K562 (cell line): ENCODE measurements around the gene RNU6-1. TPM values are rescaled to one million over a fixed set of nuclear protein-coding genes. Genes with fewer than 3 reads are reported as not detected.

Experiments used
- ATAC-seq: fragments of 200-7000 bp; cut with Tn5 transposase; 3 replicates; pipeline ENCODE4 v1.9.1; 2020; ENCODE audit warnings: moderate library complexity
- BruUV-seq: library from RNA; stranded (reverse); fragments of 400-500 nt; replicated peaks from 2 replicates; lab custom pipeline; 2021; lab: Mats Ljungman, UMichigan
- CTCF ChIA-PET: fragments of 300-600 bp; formaldehyde crosslinking; extraction: SDS; loops from one replicate; lab custom pipeline; 2021; ENCODE audit warnings: low intra/inter-chr PET ratio; lab: Yijun Ruan, JAX
- POLR2A ChIA-PET: fragments of 300-600, 350-650 bp; sonication (Branson Sonifier 250); formaldehyde crosslinking; extraction: SDS; loops from one replicate; lab custom pipeline; 2021; ENCODE audit warnings: antibody characterized with exemption, inconsistent platforms; lab: Yijun Ruan, JAX
- DNase-seq, 4 experiments: peaks; one replicate each; pipeline versions ENCODE4 v3.0.0 to v3.0.0-alpha.2; 2011 to 2018; ENCODE audit warnings: low spot score in 3 of 4, mixed read lengths in 3 of 4; ENCODE audit errors: extremely low read depth in 1 of 4
- FAIRE-seq: peaks from 2 replicates; lab custom pipeline; 2011; peaks lifted over from hg19 to GRCh38; lab: Jason Lieb, UNC
- H2AFZ ChIP-seq: 2 replicates; pipeline ENCODE4 v1.6.0; 2011; ENCODE audit warnings: low read depth, low read length, control low read depth, inconsistent platforms
- H3K27ac ChIP-seq: fragments of 200-600 bp; 3 replicates; pipeline ENCODE4 v1.8.0; 2011; ENCODE audit warnings: low read depth, mild to moderate bottlenecking, control low read depth, inconsistent platforms, low read length, moderate library complexity, mixed read lengths; ENCODE audit errors: extremely low read depth
- H3K27me3 ChIP-seq, 2 experiments: fragments of 300-600 bp in 1 of 2; 2 replicates in 1 of 2; 3 replicates in 1 of 2; pipeline versions ENCODE4 v1.6.0 to v1.8.0; 2011; ENCODE audit warnings: inconsistent platforms in 2 of 2, low read length in 2 of 2, mild to moderate bottlenecking in 1 of 2, mixed read lengths in 1 of 2, moderate library complexity in 1 of 2; ENCODE audit not compliant: control insufficient read depth in 2 of 2, insufficient read depth in 2 of 2
- H3K36me3 ChIP-seq: fragments of 300-600 bp; 3 replicates; pipeline ENCODE4 v1.8.0; 2011; ENCODE audit warnings: mild to moderate bottlenecking, low read length, inconsistent platforms; ENCODE audit not compliant: control insufficient read depth, insufficient read depth
- H3K4me1 ChIP-seq, 2 experiments: fragments of 200-600 bp in 1 of 2; replicated peaks in 1 of 2; 2 replicates in 1 of 2; 3 replicates in 1 of 2; pipeline versions ENCODE4 v1.5.1 to v1.8.0; 2011; ENCODE audit warnings: inconsistent platforms in 2 of 2, low read length in 2 of 2, mild to moderate bottlenecking in 1 of 2, mixed read lengths in 1 of 2, moderate library complexity in 1 of 2; ENCODE audit not compliant: control insufficient read depth in 2 of 2, insufficient read depth in 2 of 2
- H3K4me2 ChIP-seq: 2 replicates; pipeline ENCODE4 v1.6.1; 2011; ENCODE audit warnings: low read length, control low read depth, inconsistent platforms, mixed read lengths; ENCODE audit not compliant: insufficient read depth
- H3K4me3 ChIP-seq: fragments of 200-600 bp; sonication (generic), shearing (Covaris generic); 2 replicates; pipeline ENCODE4 v1.5.1; 2016; ENCODE audit warnings: control low read depth, inconsistent platforms
- H3K79me2 ChIP-seq: fragments of 200-600 bp; 3 replicates; pipeline ENCODE4 v1.8.0; 2011; ENCODE audit warnings: low read length, inconsistent platforms; ENCODE audit not compliant: control insufficient read depth, insufficient read depth
- H3K9ac ChIP-seq, 2 experiments: 2 replicates each; pipeline versions ENCODE4 v1.6.0 to v1.6.1; 2011; ENCODE audit warnings: low read depth in 2 of 2, low read length in 2 of 2, control low read depth in 1 of 2, inconsistent platforms in 1 of 2, mild to moderate bottlenecking in 1 of 2, mixed read lengths in 1 of 2; ENCODE audit not compliant: insufficient read depth in 1 of 2
- H3K9me1 ChIP-seq: one replicate; pipeline ENCODE4 v1.6.0; 2011; ENCODE audit warnings: inconsistent platforms, mild to moderate bottlenecking, low read length, moderate library complexity; ENCODE audit not compliant: control insufficient read depth, insufficient read depth
- H3K9me3 ChIP-seq: replicated peaks from 2 replicates; pipeline ENCODE4 v1.5.1; 2011; ENCODE audit warnings: low read depth, low read length, inconsistent platforms; ENCODE audit not compliant: control insufficient read depth, insufficient read depth
- H4K20me1 ChIP-seq: replicated peaks from 2 replicates; pipeline ENCODE4 v1.6.1; 2011; ENCODE audit warnings: low read length, inconsistent platforms, mixed read lengths; ENCODE audit not compliant: control insufficient read depth, insufficient read depth
- ARHGAP35 ChIP-seq: fragments of 450-650 bp; IDR thresholded peaks from 2 replicates; pipeline ENCODE4 v1.6.1; 2018; ENCODE audit not compliant: partially characterized antibody
- ESRRA ChIP-seq: fragments of 450-650 bp; IDR thresholded peaks from 2 replicates; pipeline ENCODE4 v1.6.1; 2014; ENCODE audit warnings: low read depth, mild to moderate bottlenecking, moderate library complexity, borderline replicate concordance
- HNRNPH1 ChIP-seq: fragments of 200-400 bp; formaldehyde crosslinking; optimal IDR thresholded peaks from 2 replicates; pipeline ENCODE3; 2017; ENCODE audit warnings: low read depth, mild to moderate bottlenecking, low read length, moderate library complexity
- HNRNPUL1 ChIP-seq: fragments of 200-400 bp; formaldehyde crosslinking; IDR thresholded peaks from 2 replicates; pipeline ENCODE4 v1.6.1; 2017; ENCODE audit warnings: low read length
- IRF2 ChIP-seq: sonication (generic); formaldehyde crosslinking; IDR thresholded peaks from 2 replicates; pipeline ENCODE4 v1.8.1; 2022; ENCODE audit warnings: mild to moderate bottlenecking, missing genetic modification reagents
- MEF2A ChIP-seq: IDR thresholded peaks from 2 replicates; pipeline ENCODE4 v1.6.1; 2011; ENCODE audit warnings: low read depth, mild to moderate bottlenecking, low read length, moderate library complexity; ENCODE audit not compliant: control insufficient read depth
- PRPF4 ChIP-seq: fragments of 200-400 bp; formaldehyde crosslinking; IDR thresholded peaks from one replicate; pipeline ENCODE4 v1.6.1; 2017; ENCODE audit warnings: low read length, low read depth, mild to moderate bottlenecking; ENCODE audit not compliant: insufficient read depth, poor library complexity, severe bottlenecking
- SMARCC2 ChIP-seq: fragments of 450-650 bp; IDR thresholded peaks from 2 replicates; pipeline ENCODE4 v1.6.1; 2017; ENCODE audit warnings: antibody characterized with exemption, moderate library complexity, mild to moderate bottlenecking, low read depth
- STAT5A ChIP-seq: IDR thresholded peaks from 2 replicates; pipeline ENCODE4 v1.6.1; 2012; ENCODE audit warnings: low read length, inconsistent platforms, borderline replicate concordance
- TGIF2 ChIP-seq: sonication (generic); formaldehyde crosslinking; IDR thresholded peaks from 2 replicates; pipeline ENCODE4 v1.8.1; 2022; ENCODE audit warnings: mild to moderate bottlenecking, missing genetic modification reagents, moderate library complexity
- ZNF197 ChIP-seq: fragments of 200-800 bp; sonication (Bioruptor generic); IDR thresholded peaks from 2 replicates; pipeline ENCODE4 v1.6.1; 2016; ENCODE audit warnings: low read depth, missing genetic modification characterization, missing compliant biosample characterization
- ZNF561 ChIP-seq: fragments of 450-650 bp; formaldehyde crosslinking; conservative IDR thresholded peaks from 2 replicates; pipeline ENCODE4 v1.4.0; 2020; ENCODE audit warnings: mild to moderate bottlenecking, moderate library complexity
- WGBS: fragments of 100-300 bp; shearing (Covaris generic); methylation state at CpG from one replicate; pipeline ENCODE4 v1.1.6; 2016; ENCODE audit warnings: low coverage, mixed read lengths; ENCODE audit not compliant: insufficient coverage; ENCODE audit errors: missing lambda C conversion rate; 5-methylcytosine and 5-hydroxymethylcytosine counted together
- in situ Hi-C: fragments of 300-500 bp; cut with MboI; formaldehyde crosslinking; loops from 4 replicates; pipeline ENCODE4 v1.15.0; 2018; ENCODE audit warnings: inconsistent platforms, mixed read lengths
- intact Hi-C: fragments of 100-400 bp; cut with micrococcal nuclease; formaldehyde crosslinking; loops from 2 replicates; pipeline ENCODE4 v1.14.2; 2022
- polyA plus RNA-seq, 8 experiments: library from polyadenylated mRNA; depleted of rRNA in 4 of 8; stranded (reverse) in 5 of 8; unstranded in 3 of 8; fragments of >200 nt; fragmentation: Nextera tagmentation in 2 of 8; fragmentation: Illumina TruSeq in 1 of 8; extraction: Ambion mirVana in 2 of 8; extraction: Trizol in 1 of 8; gene quantifications; 2 replicates each; pipeline versions ENCODE4 v1.2.1 to v1.2.3, GENCODE V29; 2011 to 2014; ENCODE audit warnings: inconsistent platforms in 1 of 8, missing spikeins in 1 of 8
- total RNA-seq, 7 experiments: library from RNA; depleted of rRNA in 6 of 7; stranded (reverse); fragments of >200 nt in 6 of 7; fragmentation: Illumina TruSeq in 2 of 7; extraction: Trizol in 2 of 7; gene quantifications; 2 replicates each; pipeline versions ENCODE4 v1.2.1 to v1.2.3, GENCODE V29; 2011 to 2021; ENCODE audit warnings: low replicate concordance in 1 of 7
- TF ChIP-seq, protein P1 (sequence below): fragments of 450-650 bp; formaldehyde crosslinking; IDR thresholded peaks from 2 replicates; pipeline ENCODE4 v1.4.0; 2020; ENCODE audit warnings: mild to moderate bottlenecking, mixed read lengths

RNU6-1 gene
- total and polyA plus RNA-seq, 9 of the 15 experiments (the other 6 are each of a cell fraction or from before 2014, with no cell fraction given), result not detected

DNA sequence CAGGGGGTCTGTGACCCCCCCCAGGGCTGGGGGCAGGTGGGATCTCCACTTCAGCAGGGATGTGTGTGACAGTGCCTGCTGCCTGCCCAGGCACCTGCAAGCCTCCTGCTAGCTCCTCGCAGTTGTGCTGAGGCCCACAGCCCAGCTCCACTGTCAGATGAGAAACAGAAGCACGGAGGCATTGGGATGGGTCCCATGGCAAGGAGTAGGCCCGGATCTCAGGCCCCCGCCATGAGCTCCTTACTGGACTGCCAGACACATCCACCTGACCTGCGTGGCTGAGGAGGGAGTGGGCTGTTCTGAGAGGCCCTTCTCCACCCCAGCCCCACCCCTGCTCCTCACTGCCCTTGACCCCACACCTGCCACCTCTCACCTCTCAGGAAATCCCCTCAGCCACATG is 32.7 kb downstream of the RNU6-1 start:
- no peaks in the 10 kb centered on the region for H3K79me2 ChIP-seq
- peaks cover 11% of the 10 kb centered on the region for H3K9me1 ChIP-seq
- no peak overlapping the region for H3K27ac ChIP-seq
- no peak for ATAC-seq
- intact Hi-C loops (no loop called here), in situ Hi-C loops (no loop called here)
- H3K36me3 ChIP-seq, result no peaks in the 10 kb centered on the region
- no peak overlapping the region for H2AFZ ChIP-seq
- FAIRE-seq, result no peak
- CTCF ChIA-PET, result no interaction called here
- DNase-seq, result no peak
- POLR2A ChIA-PET, result interaction anchor here (1.7 kb wide), 1 partner anchor 25 kb away, joined by 7 read pairs; no protein-coding TSS in a partner anchor
- H3K4me3 ChIP-seq, result no peak overlapping the region
- no peak overlapping the region for H3K9ac ChIP-seq
- no peaks in the 10 kb centered on the region for H3K9me3 ChIP-seq
- no peak overlapping the region for H3K4me2 ChIP-seq
- peaks cover 7 to 25% of the 10 kb centered on the region in 2 experiments for H3K4me1 ChIP-seq
- peaks cover 11% of the 10 kb centered on the region; the same call in 1 of the 2 replicates for H4K20me1 ChIP-seq
- no peak for TF ChIP-seq TGIF2 (CRISPR knock-in tag)
- TF ChIP-seq IRF2 (CRISPR knock-in tag), result no peak
- TF ChIP-seq ARHGAP35, result no peak
- no peak for TF ChIP-seq SMARCC2
- no peak for TF ChIP-seq ESRRA
- TF ChIP-seq MEF2A, result no peak
- TF ChIP-seq, protein P1, sequence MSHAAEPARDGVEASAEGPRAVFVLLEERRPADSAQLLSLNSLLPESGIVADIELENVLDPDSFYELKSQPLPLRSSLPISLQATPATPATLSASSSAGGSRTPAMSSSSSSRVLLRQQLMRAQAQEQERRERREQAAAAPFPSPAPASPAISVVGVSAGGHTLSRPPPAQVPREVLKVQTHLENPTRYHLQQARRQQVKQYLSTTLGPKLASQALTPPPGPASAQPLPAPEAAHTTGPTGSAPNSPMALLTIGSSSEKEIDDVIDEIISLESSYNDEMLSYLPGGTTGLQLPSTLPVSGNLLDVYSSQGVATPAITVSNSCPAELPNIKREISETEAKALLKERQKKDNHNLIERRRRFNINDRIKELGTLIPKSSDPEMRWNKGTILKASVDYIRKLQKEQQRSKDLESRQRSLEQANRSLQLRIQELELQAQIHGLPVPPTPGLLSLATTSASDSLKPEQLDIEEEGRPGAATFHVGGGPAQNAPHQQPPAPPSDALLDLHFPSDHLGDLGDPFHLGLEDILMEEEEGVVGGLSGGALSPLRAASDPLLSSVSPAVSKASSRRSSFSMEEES (CRISPR knock-in tag), result no peak
- no peak for TF ChIP-seq HNRNPUL1
- no peak for TF ChIP-seq ZNF197
- no peak for TF ChIP-seq STAT5A
- TF ChIP-seq PRPF4, result no peak
- no peak for TF ChIP-seq ZNF561 (CRISPR knock-in tag)
- no peak for TF ChIP-seq HNRNPH1
- peaks cover 0 to 3% of the 10 kb centered on the region in 2 experiments; a peak in 2 of 5 replicates for H3K27me3 ChIP-seq
- BruUV-seq, result no TSS peak
- 55% methylated on average over 5 of the region's 5 CpGs for WGBS
